GM19438 (cell line): ENCODE data around the gene BMP4.

ENCODE experiments used
- ATAC-seq: cut with Tn5 transposase; IDR thresholded peaks from one replicate; pipeline ENCODE4 v1.9.1; 2021; ENCODE audit warnings: low read depth; ENCODE audit not compliant: unreplicated experiment

BMP4 gene

DNA sequence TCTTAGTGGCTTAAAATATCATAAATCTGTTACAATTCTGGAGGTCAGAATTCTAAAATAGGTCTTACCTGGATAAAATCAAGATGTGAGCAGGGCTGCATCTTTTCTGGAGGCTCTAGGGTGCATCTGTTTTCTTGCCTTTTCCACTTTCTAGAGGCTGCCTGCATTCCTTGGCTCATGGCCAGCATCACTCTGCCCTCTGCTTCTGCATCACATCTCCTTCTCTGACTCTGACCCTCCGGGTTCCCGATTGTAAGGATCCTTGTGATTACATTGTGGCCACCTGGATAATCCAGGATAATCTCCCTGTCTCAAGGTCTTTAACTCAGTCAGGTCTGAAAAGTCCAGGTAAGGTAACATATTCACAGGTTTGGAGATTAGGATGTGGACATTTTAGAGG is 11.0 kb upstream of the BMP4 start:
- no peak for ATAC-seq

DNA sequence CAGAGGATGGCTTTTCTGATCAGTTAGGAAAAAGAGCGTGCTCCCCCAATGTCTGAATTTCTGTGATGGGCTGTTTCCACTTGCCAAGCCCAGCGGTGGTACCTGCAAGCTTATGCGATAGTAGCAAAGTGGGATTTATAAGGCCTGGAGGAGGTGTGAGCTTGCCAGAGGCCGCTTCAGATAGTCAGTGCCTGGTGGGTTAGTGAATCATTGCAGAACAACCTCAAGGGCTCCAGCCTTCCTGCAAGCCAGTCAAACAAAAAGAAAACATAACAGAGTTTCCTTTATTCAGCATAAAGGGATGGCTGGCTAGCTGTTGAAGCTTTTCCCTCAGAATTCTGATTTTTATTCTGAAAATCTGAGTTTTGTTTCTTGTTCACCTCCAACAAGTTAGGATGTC is 7.6 kb upstream of the BMP4 start:
- no peak for ATAC-seq

DNA sequence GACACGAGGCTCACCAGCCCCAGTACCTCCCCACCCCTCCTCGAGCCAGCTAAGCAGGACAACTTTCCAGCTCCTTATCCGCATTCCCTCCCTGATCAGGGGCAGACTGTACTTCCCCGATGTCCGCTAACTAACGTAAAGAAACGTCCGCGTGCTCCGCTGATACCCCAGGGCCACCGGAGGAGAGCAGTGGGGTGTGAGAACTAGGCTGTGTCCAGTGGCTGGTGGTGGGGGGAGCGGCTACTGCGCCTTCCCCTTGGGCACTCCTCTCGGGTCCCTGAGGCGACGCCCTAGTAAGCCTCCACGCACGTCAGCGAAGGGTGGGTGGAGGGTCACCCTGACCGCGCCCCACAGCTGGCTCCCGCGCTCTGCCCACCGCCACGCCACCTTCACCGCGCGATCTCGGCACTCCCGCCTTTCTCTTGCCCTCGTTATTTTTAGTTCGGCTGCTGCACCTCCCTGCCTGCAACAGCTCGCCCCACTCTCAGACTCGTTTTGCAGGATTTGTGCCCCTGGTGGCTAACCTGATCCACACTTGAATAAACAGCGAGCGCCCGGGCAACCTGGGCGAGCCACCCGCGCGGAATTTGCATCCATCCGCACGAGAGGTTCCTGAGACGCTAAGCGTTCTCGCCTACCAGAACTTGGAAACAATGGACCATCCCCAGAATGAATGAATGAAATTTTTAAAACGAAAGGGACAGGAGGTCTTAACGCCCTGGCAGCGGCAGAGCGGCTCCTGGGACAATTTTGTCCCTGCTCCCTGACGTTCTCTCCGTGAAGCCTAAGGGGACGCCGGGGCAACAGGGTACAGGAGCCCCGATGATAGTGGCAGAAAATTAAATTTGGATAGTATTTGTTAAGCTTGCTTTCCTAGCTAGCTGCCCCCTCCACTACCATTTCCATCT is 6.9 kb upstream of the BMP4 start:
- ATAC-seq: no peak

DNA sequence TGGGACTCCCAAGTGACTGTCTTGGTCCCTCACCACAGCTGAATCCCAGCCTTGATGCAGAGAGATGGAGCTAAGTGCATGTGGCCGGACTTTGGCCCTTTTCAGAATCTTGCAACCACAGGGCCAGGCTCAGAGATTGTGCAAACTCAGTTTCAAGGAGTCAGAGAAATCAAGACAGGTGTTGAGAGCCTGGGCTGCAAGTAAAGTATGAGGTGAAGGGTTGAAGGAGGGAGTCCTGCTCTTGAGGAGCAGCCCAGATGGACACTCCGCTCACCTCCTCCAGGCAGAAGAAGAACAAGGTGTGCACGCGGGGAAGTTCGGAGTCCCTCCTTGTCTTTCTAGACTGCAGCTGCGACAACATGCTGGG is 6.3 kb upstream of the BMP4 start:
- no peak for ATAC-seq

DNA sequence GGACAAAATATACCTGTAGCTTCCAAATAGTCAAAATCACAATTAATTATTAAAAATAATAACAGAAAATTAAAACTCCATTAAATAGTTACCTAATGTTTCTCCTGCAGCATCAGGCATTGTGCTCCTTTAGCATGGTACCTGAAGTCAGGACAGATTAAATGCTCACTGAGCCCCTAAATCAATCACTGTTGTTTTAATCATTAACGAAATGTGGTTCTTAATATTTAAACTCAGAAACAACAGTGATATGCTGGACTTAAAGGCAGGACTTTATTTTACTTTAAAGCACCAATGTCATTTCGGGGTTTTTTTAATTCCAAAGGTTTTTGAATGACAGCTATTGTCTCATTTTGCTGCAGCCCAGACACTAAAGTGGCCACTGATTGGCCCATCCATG is 2.0 kb upstream of the BMP4 start:
- no peak for ATAC-seq

DNA sequence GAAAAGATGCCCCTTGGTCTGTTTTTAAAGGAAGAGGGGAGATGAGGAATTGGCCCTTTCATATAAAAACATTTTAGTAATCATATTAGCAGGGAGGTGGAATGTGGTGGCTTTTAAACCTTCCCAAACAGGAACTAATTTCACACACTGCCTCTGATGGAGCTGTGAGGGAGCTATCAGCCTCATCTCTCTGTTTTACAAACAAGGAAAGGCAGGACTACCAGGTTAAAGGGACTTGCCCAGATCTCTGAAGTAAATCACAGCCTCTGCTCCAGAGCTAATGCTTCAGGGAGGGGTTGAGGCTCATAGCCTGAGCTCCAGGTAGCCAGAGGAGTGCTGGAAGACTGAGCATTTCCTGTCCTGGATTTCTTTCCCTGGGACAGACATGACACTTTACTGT is 1.1 kb upstream of the BMP4 start:
- no peak for ATAC-seq

DNA sequence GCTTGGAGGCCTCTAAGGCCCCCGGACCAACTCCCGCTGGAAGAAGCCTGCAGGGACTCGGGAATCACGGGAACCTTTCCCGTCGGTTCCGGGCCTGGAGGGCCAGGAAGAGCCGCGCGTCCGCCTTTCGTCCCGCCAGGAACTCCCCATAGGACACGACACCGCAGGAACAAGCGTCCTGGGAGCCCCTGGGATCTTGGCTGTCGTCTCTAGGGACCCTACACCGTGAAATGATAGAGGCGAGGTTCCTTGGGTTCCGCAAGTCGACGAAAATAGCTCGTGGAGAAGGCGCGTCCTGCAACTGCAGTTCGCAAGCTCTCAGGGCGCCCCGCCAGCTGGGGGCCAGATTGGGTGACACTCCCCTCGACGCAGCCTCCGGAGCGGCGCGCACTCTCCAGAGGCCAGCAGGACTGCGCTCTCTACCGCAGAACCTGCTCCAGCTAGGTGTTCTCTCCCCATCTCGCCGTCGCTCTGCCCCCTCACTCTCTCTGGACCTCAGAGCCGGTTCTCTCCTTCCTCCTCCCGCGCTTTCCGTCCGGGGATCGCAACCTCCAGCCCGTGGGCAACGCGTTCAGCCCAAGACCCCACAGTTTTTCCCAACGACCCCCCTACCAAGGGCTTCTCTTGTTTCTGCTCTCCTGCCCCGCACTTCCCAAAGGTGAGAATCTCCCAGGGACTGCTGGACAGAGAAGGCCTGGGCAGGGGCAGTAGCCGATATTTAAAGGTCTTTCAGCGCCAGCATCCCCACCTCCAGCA is 776 bp downstream of the BMP4 start:
- ATAC-seq: no peak

DNA sequence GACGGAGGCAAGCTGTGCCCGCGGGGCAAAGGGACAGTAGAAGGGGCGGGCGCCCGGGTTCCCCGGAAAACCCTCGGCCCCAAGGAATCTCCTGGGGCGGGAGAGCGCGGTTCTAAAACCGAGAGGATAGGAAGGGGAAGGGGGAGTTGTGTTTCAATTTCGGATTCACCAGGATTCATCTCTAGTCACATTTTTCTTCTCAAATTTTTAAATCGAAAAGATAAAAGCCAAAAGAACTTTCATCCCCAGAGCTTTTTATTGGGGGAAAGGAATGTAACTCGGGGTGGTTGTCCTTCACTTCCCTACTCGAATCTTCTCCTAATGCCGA is 1.4 kb downstream of the BMP4 start:
- ATAC-seq: no peak

DNA sequence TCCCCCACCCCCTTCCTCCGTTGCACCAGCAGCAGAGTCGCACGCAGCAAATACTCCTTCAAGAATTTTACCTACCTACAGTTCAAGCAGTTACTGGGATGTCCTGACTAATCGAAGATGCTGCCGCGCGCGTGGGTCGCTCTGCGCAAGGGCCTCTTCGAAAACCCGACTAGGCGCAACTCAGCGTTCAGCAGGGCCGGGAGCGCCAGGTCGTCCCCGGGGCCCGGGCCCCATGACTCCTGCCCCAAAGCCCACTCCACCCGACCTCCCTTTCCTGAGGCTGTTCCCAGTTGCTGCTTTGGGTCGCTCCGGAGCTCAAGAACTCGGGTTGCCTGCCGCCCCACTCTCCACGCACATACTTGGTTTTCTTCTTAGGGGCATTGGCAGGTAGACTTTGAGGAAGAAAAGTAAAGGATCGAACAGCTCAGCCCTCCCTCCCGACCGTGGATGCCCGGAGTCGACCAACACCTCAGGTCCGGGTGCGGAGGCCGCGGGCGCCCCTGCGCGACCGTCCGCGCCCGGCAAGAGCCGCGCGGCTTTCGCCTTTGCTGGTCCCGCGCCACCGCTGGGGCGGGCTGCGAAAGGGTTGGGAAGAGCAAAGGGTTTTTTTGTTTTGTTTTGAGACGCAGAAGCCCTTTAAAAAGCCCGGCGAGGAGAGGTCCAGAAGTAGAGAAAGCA is 1.9 kb downstream of the BMP4 start:
- ATAC-seq: no peak

DNA sequence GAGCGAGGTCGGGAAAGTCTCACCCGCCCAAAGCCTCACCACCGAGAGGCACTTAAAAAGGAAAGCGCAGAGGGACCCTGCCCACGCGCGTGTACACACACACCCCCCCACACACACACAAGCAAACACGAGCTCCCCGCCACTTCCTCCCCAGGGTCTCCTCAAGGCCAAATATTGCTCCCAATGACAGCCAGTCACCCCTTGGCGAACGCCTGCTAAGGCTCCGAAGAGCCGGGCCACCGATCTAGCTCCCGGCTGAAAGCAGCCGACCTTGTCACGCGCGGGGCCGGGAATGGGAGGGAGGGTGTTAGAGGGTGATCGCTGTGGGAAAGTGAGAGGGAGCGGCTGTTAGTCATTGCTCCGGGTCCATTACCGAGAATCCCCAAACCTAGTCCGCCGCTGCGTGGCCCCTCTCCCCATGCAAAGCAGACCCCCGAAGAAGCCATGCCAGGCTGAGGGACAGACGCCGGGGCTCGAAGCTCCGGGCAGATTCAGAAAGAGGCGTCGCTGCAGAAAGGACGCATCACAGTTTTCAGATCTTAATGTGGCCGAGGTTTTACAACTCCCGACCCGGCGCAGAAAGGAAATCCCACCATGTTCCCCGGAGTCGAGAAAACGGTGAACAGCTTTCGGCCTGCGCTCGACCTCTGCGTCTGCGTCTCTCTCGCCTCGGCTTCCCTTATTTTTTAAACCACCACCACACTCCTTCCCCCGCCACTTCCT is 2.6 kb downstream of the BMP4 start:
- no peak for ATAC-seq

DNA sequence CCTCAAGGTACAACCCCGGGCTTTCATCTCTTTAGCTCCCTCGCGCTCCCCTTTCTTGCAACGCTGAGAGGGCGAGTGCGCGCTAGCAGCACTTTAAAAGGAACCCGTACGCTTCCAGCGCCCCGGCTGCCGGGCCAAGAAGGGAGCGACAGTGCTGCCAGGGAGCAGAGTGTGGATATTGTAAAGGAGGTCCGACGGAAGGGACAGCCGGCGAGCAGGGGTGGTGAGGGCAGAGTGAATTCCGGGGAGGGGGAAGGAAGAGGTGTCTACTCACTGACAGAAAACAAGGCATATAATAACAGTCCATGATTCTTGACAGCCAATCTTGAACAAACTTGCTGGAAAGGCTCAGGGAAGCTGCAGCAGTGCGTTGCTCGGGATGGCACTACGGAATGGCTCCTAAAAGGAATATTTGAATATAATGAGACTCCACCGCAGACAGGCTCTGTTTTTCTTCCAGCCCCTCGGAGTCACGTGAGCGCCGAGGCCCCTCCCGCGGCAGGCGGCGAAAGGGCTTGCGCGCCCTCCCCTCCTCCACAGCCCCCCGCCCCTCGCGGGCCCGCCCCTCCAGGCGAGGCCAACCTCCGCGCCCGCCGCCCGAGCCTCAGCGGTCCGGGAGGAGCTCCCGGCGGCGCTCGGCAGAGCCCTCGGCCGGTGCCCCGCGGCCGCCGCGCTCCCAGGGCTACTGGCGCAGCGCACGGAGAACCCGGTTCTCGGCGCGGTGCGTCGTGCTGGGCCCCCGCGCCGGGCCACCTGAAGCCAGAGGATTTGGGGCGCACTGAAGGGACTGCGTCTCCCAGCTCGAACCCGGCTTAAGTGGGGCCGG is 3.4 kb downstream of the BMP4 start:
- ATAC-seq: no peak

DNA sequence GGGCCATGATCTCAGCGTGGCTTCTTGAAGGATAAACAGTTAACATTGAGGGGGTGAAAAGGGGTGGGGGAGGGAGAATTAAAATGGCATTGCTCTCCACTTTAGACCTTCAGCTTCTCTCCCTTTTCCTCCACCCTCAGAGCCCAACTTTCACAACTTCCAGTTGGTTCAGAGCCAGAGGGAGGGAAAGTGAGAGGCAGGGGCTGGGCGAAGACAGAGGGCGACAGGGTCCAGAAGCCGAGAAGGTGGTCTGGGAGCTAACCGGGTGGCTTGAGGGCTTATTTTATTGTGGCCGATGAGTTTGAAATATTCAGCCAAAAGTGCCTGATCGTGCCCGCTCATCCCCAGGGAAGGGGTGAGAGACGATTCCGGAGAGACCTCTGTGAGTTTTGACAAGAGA is 4.1 kb downstream of the BMP4 start:
- ATAC-seq: no peak

DNA sequence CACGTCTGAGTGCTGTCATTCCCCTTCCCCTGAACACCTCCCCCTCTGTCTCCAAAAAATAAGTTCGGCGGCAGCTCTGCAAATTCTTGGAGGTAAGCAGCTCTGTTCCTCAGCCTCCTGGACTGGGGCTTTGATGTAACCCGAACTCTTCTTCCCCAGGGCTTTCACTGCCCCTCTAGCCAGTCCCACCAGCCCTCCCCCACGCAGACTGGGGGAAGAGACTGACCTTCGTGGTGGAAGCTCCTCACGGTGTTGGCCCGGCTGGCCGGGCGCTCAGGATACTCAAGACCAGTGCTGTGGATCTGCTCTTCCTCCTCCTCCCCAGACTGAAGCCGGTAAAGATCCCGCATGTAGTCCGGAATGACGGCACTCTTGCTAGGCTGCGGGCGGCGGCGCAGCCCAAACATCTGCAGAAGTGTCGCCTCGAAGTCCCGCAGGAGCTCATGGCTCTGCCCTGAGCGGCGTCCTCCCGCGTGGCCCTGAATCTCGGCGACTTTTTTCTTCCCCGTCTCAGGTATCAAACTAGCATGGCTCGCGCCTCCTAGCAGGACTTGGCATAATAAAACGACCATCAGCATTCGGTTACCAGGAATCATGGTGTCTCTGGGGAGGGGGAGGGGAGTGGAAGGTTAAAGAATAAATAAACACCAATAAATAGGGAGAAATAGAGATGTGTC is 4.9 kb downstream of the BMP4 start:
- ATAC-seq: no peak

DNA sequence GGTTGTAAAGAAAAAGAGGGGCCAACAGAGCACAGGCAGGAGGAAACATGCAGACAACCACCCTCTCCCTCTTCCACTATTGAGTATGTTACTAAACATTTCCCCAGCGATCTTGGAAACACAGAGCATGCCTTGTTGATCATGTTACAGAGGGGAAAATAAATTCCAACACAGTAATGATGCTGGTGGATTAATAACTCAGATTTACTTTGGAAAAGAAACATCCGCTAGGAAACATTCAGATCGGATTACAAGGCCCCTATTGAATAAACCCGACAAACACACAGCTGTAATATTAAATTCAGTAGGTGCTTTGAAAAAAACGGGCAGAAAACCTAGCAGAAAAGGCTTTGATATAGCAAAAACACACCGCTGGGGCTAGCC is 5.4 kb downstream of the BMP4 start:
- no peak for ATAC-seq

DNA sequence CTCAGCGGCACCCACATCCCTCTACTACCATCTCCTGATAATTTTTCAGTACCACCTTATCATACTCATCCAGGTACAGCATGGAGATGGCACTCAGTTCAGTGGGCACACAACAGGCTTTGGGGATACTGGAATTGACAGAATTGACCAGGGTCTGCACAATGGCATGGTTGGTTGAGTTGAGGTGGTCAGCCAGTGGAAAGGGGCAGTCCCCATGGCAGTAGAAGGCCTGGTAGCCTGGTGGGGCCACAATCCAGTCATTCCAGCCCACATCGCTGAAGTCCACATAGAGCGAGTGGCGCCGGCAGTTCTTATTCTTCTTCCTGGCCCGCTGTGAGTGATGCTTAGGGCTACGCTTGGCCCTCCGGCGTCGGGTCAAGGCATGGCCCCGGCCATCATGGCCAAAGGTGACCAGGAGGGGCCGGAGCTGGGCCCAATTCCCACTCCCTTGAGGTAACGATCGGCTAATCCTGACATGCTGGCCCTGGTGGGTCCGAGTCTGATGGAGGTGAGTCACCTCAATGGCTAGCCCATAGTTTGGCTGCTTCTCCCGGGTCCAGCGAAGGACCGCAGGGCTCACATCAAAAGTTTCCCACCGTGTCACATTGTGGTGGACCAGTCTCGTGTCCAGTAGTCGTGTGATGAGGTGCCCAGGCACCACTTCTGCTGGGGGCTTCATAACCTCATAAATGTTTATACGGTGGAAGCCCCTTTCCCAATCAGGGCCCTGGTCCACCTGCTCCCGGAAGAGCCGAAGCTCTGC is 6.4 kb downstream of the BMP4 start:
- ATAC-seq: no peak

DNA sequence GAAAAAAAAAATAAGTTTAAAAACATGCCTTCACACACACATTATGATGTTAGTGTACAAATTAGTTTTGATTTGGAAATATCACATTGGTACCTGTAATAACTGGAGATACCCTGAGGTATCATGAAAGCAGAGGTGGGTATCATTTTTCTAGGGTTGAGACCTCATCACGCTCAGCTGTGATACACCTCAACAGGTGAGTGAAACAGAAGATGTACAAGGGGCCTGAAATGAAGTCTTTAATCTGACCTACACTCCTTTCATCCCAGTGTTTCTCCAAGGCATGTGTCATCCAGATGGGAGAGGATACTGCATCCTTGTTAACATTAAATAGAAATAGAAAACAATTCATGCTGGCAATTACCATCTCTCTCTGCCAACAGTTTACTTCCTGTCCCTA is 7.4 kb downstream of the BMP4 start:
- ATAC-seq: no peak

DNA sequence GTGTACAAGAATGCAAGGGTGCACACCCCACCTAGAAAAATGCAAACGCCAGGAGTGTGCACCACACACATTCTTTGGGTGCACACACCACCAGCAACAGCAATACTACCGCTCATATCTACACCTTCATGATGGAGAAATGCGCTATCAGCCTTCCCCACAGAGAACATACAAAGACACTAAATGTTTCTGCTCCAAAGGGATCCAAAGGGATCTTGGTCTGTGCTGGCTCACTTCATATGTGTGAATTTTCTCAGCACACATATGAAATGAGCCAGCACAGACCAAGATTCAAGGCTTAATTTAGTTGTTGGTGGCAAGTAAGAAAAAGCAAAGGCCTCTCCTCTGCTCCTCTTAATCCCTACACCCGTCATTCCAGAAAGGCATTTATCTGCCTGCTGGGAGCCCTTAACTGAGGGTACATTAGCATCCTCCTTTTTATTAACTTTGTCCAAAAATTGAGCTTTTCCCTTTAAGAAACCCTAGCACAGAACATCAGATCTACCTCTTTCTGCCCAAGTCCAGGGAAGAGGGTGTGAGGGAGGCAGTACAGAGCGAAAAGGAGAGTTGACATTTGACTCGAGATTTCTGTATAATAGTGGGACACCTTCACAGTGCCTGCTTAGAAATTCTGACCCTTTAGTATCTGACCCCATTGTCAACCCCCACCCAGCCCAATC is 8.3 kb downstream of the BMP4 start:
- ATAC-seq: no peak

DNA sequence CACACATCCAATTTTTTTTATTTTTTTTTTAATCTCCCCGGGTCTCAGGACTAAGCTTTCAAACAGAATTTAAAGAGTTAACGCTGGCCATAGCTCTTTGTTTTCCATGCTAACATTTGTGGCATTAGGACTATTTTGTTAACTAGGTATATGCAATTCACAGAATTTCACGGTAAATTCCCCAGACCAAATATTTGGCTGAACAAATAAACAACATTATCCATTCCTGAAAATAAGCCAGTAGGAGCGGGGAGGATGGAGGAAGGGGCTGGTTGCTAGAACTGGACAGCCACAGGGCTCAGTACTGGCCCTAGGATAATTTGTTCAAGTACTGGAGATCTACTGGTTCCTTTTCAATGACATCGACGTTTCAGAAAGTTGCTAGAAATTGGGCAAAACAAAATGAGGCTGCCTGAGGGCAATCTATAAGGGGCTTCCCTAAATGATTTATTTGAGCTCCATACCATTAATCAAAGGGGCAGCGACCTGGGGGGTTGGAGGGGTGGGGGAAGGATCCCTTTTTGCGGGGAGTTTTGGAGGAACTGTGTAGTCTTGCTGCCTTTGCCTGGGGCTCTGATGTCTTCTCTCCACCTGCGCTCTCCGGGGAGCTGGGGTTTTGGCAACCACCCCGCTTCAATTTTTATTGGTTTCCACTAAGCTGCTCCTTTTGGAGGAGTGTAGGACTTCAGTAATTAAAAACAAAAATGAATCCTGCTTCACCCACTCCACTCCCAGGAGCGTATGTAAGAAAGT is 9.0 kb downstream of the BMP4 start:
- ATAC-seq: no peak
